HS-27A (cell line): ENCODE results near the gene ADPGK.

Experiments
- DNase-seq: peaks from one replicate; pipeline ENCODE4 v3.0.0-alpha.2; 2012; ENCODE audit warnings: low read depth, missing footprints

Gene ADPGK

DNA sequence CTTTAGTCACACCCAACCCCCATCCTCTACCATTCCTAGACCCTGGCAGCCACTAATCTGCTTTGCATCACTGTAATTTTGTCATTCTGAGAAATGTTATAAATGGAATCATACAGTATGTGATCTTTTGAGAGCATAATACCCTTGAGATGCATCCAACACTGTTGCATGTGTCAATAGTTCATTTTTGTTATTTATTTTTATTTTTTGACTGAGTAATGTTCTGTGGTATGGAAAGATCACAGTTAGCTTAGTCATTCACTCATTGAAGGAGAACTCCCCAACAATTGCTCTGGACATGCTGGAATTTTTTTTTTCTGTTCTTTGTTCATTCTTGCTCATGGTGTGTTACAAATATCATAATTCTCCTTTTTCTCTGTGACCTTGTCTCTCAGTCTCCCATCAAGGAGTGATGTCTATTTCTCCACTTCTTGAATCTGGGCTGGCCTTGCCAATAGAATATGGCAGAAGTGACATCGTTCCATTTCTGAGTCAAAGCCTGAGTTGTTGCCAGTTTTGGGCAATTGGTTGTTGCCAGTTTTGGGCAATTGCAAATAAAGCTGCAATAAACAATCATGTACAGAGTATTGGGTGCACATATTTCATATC lies 6.8 kb upstream of the ADPGK start:
- DNase-seq = no peak

DNA sequence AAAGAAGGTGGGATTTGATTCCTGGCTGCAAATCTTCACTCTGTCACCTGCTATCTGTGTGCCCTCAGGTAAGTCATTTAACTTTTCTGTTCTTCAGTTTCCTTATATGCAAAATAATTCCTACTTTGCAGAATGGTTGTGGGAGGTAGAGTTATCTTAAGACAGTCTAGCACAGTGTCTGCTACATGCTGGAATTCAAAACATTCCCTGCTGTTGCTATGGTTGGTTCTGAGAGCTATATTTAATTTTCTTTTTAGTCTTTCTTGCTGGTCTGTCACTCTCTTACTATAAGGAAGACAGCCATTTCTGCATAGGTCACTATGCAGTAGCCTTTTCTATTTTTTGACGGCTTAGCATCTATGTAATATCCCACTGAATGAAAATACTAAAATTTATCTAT lies 4.0 kb upstream of the ADPGK start:
- no peak for DNase-seq

DNA sequence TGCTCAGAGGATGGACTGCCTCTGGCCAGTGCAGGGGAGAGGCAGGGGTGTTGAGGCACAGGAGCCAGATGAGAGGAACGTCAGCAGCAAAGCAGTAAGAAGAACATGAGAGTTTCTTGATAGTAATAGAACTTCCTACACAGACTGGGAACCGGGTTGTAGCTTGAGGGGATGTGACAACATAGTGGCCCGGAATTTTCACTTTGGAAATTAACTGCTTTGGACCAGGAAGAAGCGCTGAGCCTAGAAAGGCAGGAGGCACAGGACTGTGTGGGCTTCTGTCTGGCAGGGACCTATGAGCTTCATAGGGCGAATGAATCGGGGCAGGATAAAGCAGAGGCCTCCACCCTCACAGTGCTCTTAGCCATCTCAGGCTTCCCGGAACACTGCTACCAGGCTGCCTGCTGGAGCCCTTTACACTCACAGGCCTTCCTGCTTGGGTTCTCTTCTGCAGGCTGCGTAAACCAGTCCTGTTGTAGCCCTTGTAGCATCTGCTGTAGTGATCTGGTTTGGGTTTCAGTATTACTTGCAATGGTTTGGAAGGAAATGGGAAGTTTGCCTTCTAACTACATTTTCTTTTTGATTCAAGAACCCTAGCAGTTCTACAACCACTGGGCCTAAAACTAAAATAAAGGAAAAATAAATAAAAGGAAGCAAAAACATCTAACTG lies 3.3 kb upstream of the ADPGK start:
- no peak for DNase-seq

DNA sequence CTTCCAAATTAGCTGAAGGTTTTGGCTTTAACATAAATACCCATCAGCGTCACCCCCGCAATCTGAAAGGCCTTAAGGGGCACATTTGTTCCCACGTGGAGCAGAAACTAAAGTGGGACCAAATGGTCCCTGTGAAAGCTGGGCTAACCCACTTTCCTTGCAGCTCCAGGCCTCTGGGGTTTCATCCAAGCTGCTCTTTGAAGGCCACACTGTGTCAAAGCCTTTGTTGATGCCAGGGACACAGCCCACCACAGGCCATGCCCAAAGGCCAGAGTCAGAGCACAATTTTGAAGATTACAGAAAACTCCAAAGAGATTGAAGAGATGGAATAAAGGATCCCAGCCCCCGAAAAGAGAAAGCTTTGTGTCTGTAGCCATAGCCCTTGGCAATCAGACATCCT lies 2.7 kb upstream of the ADPGK start:
- no peak for DNase-seq

DNA sequence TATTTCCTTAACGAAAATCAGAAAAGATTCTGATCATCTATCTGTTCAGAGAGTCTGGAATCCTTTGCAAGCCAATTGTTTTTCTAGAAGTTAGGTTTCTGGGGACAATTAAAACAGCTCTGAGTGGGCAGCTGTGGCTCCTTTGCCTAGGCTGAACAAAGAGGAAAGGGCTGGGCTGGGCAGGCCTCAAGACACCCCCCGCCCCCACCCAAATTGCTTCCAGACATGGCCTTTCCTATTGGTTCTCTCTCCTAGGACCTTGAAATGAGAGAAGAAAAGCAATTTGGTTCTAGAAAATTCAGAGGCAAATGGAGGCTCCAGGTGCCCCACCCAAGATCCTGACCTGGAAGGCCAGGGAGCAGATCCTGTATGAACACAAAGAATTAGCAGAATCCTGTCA lies 2.3 kb upstream of the ADPGK start:
- no peak for DNase-seq

DNA sequence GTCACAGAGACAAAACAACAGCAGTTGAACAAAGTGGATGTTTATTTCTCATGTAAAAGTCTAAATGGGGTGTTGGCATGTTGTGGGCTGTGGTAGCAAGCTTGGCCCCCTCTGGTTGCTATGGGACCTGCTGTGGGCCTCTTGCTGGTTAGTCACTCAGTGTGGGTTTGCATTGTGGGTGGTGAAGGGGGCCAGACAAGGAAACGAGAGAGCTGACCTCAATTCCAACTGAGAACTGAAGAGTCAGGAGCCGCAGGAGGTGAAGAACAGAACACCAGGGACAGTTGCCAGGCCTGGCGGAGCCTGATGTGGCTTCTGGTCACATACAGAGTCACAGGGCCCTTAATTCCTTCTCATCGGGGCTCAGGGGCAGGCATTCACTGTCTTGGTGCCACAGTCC lies 1.9 kb upstream of the ADPGK start:
- no peak for DNase-seq

DNA sequence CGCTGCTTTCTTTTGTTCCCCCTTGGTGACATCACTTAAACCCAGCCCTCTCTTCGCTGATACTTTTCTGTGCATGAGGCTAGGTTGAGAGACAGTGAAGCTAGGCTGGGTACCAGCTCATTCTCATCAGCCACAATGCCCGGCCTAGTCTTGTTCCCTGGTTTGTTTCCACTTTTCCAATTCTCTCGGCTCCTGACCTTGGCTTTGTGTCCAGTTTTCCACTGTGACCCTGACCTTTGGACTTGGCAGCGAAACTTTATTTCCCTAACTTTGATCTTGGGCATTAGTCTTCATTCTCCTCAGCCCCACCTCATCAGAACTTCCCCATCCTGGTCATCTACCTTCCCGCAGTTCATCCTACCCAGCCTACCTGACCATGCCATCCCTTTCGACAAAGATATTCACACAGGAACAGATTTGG lies 908 bp upstream of the ADPGK start:
- DNase-seq = no peak

DNA sequence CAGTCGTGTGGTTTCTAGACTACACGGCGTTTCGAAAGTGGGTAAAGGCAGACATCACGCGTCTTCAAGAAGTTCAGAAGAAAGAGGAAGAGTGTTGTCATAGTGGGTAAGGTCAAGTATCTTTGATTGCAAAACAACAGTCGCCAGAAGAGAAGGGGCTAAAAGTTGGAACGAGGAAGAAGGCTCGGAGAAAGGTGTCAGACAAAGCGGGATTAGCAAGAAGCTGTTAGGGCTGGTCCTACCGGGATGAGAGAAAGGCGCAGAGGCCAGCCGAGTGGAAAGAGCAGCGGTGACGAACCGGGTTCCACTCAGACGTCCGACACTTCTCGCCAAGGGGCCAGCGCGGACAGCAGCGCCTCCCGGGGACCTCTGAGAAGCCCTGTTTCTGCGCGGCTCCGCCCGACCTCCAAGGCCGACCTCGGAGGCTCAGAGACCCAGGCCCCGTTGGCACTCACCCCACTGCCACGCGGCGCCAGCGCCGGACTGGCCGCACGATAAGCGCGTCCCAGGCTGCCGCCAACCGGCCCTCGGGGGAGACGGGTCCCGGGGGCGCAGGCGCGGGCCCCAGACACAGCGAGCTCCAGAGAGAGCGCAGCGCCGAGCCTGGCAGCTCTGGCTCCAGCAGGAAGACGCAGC lies 436 bp downstream of the ADPGK start:
- DNase-seq = no peak

DNA sequence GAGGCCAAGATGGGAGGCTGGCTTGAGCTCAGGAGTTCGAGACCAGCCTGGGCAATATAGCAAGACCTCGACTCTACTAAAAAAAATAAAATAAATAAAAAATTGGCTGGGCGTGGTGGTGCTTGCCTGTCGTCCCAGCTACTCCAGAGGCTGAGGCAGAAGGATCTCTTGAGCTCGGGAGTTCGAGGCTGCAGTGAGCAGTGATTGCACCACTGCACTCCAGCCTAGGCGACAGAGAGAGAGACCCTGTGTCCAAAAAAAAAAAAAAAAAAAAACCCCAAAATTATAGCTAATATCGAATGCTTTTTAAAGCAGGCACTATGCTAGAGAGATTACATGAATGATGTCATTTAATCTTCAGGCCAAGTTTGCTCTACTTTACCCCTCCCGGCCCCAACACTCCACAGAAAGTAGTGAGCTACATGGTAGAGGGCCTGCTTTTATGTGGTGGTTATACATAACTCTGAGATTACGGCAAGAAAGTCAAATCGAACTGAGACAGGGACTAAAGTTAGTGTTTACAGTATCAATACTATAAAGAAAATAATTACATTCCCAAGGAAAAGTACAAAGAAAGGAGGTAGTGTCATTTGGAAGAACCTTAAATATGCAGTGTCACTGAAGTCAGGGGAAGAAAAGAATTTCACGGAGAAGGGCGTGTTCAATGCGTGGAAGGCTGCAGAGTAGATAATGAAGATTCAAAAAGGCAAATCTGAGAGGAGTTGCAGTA lies 1.1 kb downstream of the ADPGK start:
- no peak for DNase-seq

DNA sequence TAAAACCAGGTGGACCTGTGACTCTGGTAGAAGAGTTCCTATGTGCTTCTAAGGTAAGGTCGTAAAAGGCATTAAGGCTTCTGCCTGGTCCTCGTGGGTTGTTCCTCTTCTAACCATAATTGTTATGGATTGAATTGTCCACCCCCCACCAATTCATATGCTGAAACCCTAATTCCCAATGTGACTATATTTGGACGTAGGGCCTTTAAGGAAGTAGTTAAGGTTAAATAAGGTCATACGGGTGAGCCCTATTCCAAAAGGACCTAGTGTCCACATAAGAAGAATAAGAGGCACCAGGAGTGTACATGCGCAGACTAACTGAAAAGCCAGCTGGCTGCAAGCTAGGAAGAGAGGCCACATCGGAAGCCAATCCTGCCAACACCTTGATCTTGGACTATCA lies 1.9 kb downstream of the ADPGK start:
- no peak for DNase-seq

DNA sequence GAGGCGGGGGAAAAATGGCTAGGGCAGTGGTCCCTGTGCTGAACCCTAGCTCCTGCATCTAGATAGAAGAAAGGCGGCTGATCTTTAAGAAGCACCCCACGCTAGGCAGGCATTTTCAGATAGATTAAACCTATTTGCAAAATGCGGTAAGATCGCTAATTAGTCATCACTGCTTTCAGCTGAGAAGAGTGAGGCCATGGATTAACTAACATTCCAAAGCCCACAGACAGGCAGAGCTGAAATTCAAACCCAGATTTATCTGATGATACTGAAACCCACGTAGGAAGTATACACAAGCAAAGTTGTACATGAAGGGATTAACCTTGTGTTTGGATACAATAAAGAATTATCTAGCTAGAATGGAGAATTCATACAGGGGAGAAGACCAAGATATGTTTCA lies 4.8 kb downstream of the ADPGK start:
- no peak for DNase-seq

DNA sequence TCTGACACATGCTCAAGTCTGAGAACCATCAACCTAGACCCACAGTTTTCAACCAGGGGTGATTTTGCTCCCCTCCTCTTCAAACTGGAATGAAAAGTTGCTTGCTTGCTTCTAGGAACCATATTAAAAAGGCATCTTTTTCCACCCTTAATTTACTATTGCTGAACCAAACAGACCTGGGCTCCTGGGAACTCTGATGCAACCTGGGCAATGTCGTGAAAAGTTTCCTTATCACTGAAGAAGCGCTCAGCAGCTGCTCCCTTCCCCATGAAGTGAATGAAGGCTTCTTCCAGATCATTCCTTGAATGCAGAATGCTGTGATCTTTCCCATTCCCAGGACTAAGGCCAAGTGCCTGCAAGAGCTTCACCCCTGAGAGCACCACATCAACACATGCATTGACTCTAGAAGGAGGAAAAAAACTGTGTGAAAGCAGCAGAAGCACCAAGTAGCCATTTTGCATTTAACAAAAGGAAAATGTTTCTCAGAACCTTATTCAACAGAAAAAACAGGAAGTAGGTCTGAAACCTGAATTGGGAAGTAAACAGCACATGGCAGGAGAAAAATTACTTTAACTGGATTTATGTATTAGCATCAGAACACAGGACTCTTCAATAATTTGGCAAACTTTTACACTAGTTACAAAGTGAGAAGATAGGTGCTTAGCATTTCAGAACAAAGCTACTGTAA lies 8.7 kb downstream of the ADPGK start:
- DNase-seq = no peak

DNA sequence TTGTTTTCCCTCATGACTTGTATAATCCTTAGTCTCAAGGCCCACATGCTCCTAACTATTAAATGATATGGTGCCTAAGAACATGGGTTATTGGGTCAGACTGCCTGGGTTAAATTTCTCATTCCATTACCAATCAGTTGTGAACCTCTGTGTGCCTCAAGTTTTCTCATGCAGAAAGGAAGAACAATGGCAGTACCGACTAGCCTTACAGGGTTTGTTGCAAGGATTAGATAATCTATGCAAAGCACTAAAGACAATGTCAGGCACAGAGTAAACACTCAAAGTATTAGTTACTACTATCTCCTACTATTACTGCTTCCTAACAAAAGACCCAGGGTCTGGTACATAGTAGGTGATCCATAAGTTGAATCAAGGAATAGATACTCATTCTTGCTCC lies 12.2 kb downstream of the ADPGK start:
- no peak for DNase-seq

DNA sequence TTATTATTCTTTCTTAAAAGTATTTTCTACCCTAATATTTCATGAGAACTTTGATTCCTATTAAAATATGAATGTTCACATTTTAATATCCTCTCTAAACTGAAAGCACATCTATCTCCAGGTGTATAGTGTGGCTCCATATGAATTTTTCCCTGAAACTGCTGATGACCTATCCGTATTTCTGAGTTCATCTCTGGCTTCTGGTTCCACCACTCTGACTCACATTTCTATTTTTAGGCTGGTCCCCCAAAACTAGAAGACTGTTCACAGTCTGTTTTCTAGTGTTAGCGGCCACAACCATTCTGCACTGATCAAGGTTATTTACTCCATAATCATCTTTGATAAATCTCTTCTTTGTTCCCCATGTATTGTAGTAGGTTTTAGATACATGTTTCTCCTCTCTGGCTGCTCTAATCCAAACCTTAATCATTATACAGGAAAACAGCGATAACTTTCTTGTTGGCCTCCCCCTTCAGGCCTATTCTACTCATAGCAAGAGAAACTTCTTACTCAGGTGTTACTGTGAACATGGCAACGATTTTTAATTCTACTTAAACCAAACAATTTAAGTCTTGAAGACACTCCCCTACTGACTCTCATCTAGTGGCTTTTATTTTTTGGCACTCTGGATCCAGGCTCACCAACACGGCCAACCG lies 12.8 kb downstream of the ADPGK start:
- DNase-seq = no peak

DNA sequence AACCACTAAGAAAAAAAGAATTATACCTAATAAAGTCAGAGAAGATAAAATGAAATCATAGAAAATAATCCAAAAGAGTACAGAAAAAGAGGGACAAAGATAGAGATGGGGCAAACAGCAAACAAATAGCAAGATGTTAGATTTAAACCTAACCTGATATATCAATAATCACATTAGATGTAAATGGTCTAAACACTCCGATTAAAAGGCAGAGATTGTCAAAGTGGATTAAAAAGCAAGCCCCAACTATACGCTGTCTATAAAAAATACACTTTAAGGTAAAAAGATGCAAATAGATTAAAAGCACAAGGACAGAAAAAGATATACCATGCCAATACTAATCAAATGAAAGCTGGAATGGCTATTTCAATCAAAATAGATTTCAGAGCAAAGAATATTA lies 16.8 kb downstream of the ADPGK start:
- DNase-seq = no peak

DNA sequence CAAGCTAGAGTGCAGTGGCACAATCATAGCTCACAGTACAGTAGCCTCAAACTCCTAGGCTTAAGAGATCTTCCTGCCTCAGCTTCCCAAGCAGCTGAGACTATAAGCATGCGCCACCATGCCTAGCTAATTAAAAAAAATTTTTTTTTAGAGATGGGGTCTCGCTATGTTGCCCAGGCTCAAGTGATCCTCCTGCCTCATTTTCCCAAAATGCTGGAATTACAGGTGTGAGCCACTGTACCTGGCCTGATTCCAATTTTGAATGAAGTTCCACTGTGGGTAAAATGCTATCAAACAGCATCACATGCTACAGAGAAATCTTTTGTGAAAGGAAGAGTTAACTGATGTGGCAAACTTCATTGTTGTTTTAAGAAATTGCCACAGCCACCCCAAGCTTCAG lies 17.5 kb downstream of the ADPGK start:
- DNase-seq = no peak

DNA sequence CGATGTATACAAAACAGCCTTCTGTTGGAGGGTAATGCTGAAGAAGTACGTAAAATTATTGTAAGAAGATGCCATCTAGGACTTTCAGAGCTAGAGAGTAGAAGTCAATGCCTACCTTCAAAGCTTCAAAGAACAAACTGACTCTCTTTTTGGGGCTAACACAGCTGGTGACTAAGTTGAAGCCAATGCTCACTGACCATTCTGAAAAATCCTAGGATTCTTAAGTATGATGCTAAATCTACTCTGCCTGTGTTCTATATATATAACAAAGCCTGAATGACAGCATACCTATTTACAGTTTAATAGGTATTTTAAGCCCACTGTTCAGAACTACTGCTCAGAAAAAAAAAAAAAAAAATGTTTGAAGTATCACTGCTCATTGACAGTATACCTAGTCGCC lies 18.9 kb downstream of the ADPGK start:
- no peak for DNase-seq

DNA sequence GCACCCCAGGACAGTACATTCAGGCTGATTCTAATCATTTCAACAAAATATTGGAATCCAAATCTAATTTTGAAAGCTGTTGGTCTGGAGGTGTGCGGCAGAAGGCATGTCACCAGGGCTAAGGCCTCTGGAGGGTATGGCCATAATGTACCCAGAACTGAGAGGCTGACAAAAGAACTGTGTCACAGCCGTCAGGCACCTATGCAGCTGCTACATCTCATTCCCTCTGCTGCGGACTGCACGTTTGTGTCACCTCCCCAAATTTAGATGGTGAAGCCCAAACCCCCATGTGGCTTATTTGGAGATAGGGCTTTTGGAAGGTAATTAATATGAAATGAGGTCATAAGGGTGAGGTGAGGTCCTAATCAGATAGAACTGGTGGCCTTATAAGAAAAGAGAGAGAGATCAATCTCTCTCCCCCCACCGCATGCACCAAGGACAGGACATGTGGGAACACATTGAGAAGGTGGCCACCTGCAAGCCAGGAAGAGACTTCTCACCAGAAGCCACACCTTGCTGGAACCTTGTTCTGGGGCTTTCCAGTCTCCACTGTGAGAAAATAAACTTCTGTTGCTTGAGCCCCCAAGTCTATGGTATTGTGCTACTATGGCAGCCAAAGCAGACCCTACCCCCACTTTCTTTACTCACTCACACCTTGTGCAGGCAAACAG lies 22.8 kb downstream of the ADPGK start:
- DNase-seq = no peak

DNA sequence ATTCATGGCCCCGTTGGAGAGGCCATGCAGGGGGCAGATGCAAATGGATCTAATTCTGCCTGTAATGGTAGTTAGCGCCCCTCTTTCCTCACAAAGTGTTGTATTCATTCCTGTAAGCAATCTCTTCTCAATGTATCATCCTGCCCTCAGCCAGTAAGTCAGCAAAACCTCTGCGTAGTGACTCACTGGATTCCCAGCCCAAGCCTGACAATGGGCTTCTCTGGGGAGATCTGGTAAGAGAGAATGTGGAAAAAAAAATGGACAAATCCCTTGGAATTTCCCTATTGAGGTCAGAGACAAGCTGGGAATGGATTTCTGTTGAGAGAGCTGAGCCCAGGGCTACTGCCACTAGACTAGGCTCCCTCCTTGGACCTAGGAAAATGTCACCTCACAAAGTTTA lies 25.4 kb downstream of the ADPGK start:
- DNase-seq = peak; percentile 62

DNA sequence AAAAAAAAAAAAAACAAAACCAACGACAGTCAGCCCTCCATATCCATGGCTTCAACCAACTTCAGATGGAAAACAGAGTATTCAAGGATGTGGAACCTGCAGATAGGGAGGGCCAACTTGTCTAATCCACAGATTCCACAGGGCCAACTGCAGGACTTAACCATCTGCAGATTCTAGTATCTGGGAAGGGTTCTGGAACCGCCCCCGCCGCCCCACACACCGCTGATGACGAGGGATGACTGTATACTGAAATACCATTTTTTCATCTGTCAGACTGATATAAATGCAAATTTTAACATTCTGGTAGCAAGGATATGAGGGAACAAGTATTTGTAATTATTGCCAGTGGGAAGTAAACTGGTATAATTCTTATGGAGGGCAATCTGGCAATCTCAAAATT lies 29.5 kb downstream of the ADPGK start:
- no peak for DNase-seq

DNA sequence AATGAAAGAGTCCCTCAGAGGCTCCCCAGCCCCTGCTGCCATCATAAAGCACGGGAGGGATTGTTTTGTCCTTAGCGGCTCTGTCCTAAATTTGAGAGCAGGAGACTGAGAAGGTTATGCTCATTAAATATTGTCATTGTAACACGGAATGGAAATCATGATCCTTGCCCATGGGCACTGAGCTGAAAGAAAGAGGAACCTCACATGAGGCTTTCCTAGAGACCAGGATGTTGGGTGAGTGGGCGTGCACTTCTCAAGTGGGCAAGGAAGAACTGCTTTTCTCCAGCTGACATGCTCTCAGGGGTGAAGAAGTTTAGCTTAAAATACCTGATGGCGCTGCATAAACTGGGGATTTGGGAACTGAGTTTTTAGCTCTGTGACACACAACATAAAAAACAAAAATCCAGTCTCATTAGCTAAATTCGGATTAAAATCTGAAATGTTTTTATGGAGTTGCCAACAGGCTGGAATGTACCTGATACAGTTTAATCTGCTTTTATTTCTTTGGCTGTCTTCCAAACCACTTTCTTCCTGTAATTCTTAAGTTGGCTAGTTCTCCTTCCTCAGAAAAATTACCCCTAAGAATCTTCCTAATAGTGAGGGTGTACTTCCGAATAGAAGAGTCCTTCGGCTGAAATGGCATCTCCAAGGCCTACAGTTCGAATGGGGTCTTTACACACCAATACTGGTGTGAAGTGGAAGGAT lies 31.7 kb downstream of the ADPGK start:
- no peak for DNase-seq
